ENCODE results near the gene RER1.

GRCh38 chr1:2372551-2373490, 18.8 kb upstream of the RER1 start:
- TF ChIP-seq CTCF (IDR thresholded peaks at IDR 0.05; ENCODE audit: insufficient read depth, low read length, poor library complexity, severe bottlenecking) (no peak), EZH2phosphoT487 (conservative IDR thresholded peaks at IDR 0.05; ENCODE audit: low read length) (no peak)

Measured in SU-DHL-6 (cell line).